PFSK-1 (cell line): ENCODE measurements around the gene KIF23.
A peak's percentile ranks its signal among the peaks of the same experiment; 100 is the strongest.

ENCODE experiments used
- FOXP2 ChIP-seq: optimal IDR thresholded peaks from 2 replicates; pipeline ENCODE3; 2011; ENCODE audit warnings: borderline replicate concordance, control low read depth, inconsistent platforms; ENCODE audit not compliant: insufficient read depth; ENCODE audit errors: extremely low read length, extremely low read depth
- POLR2AphosphoS5 ChIP-seq: IDR thresholded peaks from 2 replicates; pipeline ENCODE4 v1.6.1; 2012; ENCODE audit warnings: low read depth, mild to moderate bottlenecking, control low read depth, low read length, moderate library complexity
- SIN3A ChIP-seq: IDR thresholded peaks from 2 replicates; pipeline ENCODE4 v1.6.1; 2012; ENCODE audit warnings: mild to moderate bottlenecking, low read length, moderate library complexity, borderline replicate concordance; ENCODE audit not compliant: insufficient read depth
- TAF1 ChIP-seq: IDR thresholded peaks from 2 replicates; pipeline ENCODE4 v1.6.1; 2012; ENCODE audit warnings: low read length, control low read depth, borderline replicate concordance; ENCODE audit not compliant: insufficient read depth
- TF ChIP-seq, protein P1 (sequence below), 2 experiments: IDR thresholded peaks; 2 replicates each; pipeline versions ENCODE4 v1.6.1 to v1.8.0; 2011 to 2012; ENCODE audit warnings: low read depth in 2 of 2, low read length in 2 of 2, control low read depth in 1 of 2, inconsistent platforms in 1 of 2, mild to moderate bottlenecking in 1 of 2, moderate library complexity in 1 of 2; ENCODE audit not compliant: insufficient read depth in 1 of 2

Gene KIF23

DNA sequence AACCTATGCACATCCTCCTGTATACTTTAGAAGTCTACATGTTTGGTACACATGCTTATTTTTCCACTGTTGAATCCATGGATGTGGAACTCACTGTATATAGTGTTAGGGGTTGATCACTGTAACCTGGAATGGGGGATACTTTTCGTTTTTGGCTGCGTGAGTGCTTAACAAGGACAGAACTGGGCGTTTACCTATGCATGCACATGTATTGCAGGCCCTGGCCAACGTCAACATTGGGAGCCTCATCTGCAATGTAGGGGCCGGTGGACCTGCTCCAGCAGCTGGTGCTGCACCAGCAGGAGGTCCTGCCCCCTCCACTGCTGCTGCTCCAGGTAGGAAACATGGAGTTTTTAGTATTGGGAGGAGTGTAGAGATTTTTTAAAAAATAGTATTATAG, 40.8 kb downstream of the KIF23 start:
- TF ChIP-seq SIN3A, result no peak

DNA sequence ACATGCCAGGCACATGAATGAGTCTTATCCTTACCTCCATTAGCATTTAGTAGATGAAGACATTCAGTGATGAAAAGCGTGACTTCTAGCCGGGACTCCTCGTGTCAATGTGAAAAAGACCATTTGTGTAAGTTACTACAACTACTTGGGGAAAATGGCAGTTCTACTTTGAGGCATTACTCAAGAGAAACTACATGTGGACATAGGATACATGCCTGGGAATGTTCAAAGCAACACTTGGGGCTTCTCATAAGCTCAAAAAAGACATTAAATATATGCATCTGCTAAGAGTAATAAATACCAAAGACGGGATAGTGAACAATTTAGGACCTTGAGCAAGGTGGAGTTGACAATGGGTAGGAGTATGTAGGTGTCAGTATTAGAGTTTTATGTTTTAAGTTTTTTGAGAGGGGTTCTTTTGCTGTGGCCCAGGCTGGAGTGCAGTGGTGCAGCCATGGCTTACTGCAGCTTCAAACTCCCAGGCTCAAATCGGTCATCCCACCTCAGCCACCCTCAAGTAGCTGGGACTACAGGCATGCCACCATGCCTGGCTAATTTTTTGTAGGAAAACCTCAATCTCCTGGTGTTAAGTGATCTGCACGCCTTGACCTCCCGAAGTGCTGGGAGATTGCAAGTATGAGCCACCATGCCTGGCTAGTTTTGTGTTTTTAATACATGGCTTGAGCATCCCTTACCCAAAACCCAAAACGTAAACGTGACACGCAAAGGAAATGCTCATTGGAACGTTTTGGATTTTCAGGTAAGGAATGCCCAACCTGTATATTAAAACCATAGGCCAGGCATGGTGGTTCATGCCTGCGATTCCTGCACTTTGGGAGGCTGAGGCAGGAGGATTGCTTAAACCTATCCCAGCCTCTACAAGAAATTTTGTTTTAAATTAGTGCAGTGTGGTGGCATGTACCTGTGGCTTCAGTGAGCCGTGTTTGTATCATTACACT, 42.3 kb downstream of the KIF23 start:
- TF ChIP-seq TAF1, result peak; percentile 52; the same call in 1 of the 2 replicates
- TF ChIP-seq POLR2AphosphoS5, result peak; percentile 61
- TF ChIP-seq SIN3A, result no peak

DNA sequence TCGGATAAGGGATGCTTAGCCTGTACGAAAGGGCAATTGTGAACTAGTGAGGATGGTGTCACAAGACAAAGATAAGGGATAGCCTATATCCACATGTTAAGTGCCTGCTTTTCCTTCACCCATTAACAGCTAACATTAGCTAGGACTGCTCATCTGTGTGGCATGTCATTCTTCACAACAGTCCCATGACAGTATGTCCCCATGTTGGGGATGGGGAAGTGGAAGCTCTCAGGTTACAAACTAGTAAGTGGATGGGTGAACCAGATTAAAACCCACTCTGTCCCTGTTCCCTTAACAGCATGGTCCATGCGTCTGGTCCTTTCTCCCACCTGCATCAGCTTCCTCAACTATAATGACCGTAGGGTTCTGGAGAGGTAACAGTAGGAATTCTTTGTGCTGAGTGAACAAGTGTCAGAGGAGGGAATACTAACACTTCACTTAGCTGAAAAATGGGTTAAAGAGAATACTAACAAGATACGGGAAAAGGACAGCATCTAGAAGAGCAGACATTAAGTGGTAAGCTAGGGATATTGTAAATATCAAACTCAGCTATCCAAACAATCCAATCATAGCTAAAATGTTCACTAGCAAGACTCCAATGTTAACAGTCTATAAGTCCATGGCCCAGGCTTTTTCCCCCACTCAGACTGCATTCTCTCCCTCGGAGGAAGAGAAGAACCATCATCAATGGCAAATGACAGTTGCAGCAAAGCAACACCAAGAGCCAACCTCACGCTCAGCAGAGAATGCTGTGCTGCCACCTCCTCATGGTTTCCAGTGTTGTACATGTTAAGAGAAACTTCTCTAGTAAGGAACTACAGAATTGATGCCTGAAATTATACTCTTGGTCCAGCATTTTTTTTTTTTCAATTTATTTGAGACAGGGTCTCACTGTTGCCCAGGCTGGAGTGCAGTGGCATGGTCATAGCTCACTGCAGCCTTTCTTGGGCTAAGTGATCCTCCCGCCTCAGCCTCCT, 43.4 kb downstream of the KIF23 start:
- TF ChIP-seq POLR2AphosphoS5, result no peak; the same call in none of the 2 replicates
- TF ChIP-seq, protein P1, sequence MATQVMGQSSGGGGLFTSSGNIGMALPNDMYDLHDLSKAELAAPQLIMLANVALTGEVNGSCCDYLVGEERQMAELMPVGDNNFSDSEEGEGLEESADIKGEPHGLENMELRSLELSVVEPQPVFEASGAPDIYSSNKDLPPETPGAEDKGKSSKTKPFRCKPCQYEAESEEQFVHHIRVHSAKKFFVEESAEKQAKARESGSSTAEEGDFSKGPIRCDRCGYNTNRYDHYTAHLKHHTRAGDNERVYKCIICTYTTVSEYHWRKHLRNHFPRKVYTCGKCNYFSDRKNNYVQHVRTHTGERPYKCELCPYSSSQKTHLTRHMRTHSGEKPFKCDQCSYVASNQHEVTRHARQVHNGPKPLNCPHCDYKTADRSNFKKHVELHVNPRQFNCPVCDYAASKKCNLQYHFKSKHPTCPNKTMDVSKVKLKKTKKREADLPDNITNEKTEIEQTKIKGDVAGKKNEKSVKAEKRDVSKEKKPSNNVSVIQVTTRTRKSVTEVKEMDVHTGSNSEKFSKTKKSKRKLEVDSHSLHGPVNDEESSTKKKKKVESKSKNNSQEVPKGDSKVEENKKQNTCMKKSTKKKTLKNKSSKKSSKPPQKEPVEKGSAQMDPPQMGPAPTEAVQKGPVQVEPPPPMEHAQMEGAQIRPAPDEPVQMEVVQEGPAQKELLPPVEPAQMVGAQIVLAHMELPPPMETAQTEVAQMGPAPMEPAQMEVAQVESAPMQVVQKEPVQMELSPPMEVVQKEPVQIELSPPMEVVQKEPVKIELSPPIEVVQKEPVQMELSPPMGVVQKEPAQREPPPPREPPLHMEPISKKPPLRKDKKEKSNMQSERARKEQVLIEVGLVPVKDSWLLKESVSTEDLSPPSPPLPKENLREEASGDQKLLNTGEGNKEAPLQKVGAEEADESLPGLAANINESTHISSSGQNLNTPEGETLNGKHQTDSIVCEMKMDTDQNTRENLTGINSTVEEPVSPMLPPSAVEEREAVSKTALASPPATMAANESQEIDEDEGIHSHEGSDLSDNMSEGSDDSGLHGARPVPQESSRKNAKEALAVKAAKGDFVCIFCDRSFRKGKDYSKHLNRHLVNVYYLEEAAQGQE (IDR thresholded peaks at IDR 0.05; ENCODE audit: insufficient read depth in 1 of 2, low read depth in 2 of 2, low read length in 2 of 2), result no peak
- TF ChIP-seq TAF1, result no peak
- TF ChIP-seq FOXP2, result no peak
- TF ChIP-seq SIN3A, result no peak

DNA sequence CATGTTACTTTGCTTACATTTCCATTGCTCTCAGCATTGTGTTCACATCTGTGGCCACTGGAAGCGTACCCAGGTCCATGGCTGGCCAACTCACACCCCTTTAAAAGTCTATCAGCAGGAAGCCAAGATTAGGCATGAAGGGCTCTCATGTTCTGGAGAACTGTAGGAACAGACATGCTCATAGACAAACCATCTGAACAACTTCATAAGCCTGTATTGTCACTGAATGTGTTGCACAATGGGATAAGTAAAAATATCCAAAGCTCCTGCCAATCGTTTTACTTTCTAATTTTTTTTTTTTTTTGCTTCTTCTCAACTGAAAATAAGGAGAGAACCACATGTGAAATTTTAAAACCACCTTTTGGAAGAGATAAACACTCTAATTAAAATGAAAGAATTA, 44.9 kb downstream of the KIF23 start:
- TF ChIP-seq SIN3A (no peak), POLR2AphosphoS5 (no peak), TAF1 (no peak), FOXP2 (no peak)
- TF ChIP-seq, protein P1 (IDR thresholded peaks at IDR 0.05; ENCODE audit: insufficient read depth in 1 of 2, low read depth in 2 of 2, low read length in 2 of 2), result no peak

DNA sequence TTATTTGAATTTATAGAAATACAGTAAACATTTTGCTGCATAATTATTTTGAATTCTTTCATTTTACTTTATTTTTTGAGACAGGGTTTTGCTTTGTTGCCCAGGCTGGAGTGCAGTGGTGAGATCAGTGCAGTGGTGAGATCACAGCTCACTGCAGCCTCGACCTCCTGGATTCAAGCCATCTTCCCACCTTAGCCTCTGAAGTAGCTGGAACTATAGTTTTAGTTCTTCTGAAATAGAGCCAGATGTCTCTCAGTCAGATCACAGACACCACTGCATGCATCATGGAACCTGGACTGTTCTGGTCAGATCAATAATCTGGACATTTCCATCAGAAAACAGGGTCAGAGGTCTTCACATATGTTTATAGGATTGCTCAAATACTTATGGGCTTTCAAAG, 46.3 kb downstream of the KIF23 start:
- TF ChIP-seq TAF1 (no peak), POLR2AphosphoS5 (no peak), SIN3A (no peak), FOXP2 (no peak)
- TF ChIP-seq, protein P1 (IDR thresholded peaks at IDR 0.05; ENCODE audit: insufficient read depth in 1 of 2, low read depth in 2 of 2, low read length in 2 of 2), result no peak
